ENCODE measurements around the gene CDS2.
"Not testable (repeated sequence)": the region's sequence is repeated elsewhere in the genome, so short reads cannot be mapped to it uniquely, and the experiment has no call there.

CDS2 gene

DNA sequence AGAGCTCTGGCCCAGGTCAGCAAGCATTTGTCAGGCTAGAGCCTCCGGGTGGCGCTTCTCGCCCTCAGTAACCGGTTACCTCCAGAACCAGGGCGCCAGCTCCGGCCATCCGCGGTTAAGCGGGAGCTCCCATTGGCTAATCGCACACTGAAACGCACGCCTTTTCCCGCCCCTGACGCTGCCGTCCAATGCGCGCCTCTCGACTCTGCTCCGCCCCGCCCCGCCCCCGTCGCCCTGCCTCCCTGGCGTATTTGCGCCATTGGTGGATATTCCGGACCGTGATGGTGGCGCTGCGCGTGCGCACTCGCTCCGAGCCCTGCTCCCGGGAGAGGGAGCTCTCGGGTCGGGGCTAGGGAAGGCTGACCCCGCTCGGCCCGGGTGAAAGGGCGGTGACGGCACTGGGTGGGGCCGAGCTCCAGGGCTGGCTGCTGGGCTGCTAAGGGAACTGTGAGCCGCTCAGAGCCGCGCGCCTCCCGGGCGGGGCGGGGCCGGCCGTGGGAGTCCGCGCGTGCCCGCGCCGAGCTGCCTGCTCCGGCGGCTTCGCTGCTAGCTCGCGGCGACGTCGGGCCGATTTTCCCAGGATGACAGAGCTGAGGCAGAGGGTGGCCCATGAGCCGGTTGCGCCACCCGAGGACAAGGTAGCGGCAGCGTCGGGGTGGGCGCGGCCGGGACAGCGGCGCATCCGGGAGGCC lies at the start of gene CDS2:
Gene CDS2, plus strand, starts transcription at position 497 of the 692 bp plus-strand sequence. Its CDS starts 85 bp downstream, at position 582.
- peak; percentile 99 for DNase-seq

DNA sequence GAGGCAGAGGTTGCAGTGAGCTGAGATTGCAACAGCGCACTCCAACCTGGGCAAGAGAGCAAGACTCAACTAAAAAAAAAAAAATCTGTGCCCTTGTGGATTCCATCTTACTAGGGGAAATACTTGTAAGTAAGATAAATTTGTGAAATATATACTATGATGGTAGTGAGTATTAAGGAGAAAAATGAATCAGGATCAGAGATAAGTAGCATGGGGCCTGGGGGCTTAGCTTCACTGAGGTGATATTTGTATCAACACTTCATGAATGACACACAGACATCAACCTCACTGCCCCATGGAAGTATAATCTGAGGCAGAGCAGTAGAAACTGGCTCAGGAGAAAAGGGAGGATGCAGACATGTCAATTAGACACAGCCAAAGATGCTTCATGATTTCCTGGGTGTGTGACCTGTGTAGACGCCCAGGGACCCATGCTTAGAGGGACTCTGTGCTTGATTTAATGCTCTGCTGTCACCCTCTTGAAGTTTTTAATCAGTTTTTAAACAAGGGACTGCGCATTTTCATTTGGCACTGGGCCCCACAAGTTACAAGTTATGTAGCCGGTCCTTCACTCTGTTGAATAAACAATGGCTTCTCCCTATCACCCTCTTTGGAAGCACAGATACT lies 48.9 kb upstream of the CDS2 start:
- DNase-seq: no peak

- peak in 1 of 2 experiments; percentile 7 for DNase-seq
Measured at GRCh38 chr20:5078399-5078958, 48.3 kb upstream of the CDS2 start.

DNA sequence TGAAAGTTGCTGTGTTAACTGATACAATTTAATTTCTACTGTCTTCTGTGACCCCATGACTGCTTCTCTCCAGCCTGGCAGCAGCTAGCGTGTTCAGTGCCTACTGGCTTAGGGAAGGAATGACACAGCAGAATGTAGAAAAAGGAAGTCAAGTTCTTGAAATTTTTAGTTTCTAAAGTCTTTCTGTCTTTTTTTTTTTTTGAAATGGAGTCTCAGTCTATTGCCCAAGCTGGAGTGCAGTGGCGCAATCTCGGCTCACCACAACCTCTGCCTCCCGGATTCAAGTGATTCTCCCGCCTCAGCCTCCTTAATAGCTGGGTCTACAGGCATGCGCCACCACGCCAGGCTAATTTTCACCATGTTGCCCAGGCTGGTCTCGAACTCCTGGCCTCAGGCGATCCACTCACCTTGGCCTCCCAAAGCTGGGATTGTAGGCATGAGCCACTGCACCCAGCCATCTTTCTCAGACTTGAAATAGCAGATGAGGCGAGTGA lies 46.4 kb upstream of the CDS2 start:
- DNase-seq: no peak

DNA sequence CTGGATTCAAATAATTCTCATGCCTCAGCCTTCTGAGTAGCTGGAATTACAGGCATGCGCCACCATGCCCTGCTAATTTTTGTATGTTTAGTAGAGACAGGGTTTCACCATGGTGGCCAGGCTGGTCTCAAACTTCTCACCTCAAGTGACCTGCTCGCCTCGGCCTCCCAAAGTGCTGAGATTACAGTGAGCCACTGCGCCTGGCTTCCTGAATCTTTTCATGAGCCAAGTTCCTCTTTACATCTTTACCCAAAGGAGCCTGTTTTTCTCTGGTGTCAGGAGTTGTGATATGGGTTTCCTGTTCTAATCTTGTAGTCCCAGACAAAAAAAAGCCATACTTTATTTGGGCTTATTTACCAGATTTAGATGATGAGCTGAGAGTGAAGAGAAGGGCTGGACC lies 41.4 kb upstream of the CDS2 start:
- DNase-seq: no peak

DNA sequence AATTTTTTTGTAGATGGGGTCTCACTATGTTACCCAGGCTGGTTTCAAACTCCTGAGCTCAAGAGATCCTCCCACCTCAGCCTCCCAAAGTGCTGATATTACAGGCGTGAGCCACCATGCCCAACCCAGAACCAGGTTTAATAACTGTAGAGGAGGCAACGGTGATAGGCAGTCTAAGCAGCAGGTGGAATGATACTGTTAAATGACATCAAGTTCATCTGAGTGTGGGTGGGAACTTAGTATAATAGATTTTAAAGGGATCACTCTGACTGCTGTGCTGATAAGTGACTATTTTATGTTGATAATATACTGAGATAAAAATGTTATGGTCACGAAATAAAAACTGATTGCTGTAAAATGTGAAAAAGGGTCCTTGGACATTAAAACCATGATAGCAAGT lies 38.1 kb upstream of the CDS2 start:
- no peak for DNase-seq

DNA sequence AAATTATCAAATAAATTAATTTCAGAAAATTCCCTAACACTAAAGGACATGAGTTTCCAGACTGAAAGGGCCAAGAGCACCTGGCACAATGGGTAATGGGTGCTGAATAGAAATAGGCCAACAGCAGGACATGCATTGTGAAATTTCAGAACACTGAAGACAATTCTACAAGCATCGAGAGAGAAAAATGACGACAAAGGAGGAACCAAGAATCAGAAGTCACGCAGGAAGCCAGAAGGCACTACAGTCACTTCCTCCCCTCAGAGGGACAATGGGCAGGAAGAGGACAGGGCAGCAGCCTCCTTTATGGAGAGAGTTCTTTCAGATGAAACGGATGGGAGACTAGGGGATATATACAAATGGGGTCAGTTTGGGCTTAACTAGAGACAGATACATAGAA lies 36.6 kb upstream of the CDS2 start:
- no peak for DNase-seq

DNA sequence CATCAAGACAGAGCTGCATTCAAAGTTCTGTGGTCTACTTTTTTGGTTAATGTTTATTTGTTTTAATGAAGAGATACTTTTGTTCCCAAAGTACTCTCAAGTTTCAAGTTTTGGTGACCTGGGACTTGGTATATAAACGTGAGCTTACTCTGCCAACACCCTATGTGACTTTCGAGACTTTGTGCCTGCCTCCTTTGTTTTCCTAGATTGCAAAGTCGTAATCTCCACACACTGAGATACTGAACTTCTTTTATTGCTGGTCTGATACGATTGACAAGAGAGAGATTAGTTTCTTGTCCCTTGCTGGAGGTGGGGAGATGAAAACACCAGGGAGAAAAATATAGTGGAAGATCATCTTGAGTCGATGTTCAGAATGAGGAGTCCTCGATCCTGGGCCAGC lies 34.9 kb upstream of the CDS2 start:
- DNase-seq: no peak

DNA sequence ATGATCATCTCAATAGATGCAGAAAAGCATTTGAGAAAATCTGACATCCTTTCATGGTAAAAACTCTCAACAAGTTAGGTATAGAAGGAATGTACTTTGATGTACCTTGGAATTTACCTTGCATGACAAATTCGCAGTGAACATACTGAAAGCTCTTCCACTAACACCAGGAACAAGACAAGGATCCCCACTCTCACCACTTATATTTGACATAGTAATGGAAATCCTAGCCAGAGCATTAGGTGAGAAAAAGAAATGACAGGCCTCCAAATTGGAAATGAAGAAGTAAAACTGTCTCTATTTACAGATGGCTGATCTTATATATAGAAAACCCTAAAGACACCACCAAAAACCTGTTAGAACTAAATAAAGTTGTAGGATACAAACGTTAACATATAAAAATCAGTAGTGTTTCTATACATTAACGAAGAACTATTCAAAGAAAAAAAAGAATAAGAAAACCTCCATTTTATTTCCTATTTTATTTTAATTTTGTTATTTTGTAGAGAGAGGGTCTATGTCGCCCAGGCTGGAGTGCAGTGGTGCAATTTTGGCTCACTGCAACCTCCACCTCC lies 34.0 kb upstream of the CDS2 start:
- DNase-seq: no peak

DNA sequence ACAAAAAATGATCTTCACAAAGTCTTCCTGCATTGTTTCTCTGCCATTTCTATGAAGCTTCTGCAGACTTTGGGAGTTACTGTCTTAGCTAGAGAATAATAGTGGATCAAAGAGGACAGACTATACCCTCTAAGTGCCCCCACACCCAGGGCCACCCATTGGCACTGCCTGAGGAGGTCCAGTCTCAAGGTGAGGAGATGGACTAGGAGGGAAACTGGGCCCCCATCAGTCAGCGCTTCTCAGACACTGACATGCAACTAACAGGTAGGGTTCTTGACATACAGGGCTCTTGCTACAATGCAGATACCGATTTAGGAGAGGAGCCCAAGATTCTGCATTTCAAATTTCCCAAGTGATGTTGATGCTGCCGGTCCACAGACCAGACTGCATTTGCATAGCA lies 31.4 kb upstream of the CDS2 start:
- DNase-seq: no peak

GRCh38 chr20:5095931-5096330 lies 30.9 kb upstream of the CDS2 start:
- no peak for DNase-seq

DNA sequence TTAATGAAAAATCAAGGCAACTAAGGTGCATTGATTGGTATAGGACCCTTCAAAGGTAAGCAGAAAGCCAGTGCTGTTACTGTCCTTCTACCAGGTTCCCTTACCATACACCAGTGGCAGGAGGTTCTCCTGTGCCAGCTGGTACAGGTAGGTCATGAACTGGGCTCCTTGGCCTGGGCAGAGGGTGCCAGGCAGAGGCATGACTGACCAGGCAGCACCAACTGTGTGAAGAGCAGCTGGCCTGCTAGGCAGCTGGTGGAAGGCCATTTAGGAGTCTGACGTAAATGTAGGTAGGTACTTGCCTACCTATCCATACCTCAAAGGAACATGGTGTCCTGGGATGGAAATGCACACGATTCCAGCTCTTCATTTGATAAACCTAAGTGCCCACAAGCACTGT lies 30.3 kb upstream of the CDS2 start:
- no peak for DNase-seq

GRCh38 chr20:5099009-5099408 lies 27.8 kb upstream of the CDS2 start:
- DNase-seq: not testable (repeated sequence)

DNA sequence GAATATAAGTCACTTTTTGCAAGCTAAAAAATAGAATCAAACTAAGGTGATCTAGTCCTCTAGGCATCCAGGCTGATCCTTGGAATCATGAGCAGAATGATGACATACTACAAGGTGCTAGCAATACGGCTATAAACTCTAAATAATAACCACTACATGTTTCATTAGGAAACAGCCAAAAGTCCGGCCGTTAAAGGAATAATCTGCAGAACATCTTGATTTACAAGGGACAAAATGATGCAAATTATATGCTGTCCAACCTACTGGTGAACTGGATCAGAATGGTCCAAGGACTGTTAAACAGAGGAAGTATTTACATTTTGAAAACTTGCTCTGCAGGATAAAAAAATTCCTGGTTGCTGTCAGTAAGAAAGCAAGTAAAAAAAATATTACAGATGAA lies 26.9 kb upstream of the CDS2 start:
- not testable (repeated sequence) for DNase-seq

- peak; percentile 22 to 56 for DNase-seq
Measured at GRCh38 chr20:5100684-5101347, 26.0 kb upstream of the CDS2 start.

DNA sequence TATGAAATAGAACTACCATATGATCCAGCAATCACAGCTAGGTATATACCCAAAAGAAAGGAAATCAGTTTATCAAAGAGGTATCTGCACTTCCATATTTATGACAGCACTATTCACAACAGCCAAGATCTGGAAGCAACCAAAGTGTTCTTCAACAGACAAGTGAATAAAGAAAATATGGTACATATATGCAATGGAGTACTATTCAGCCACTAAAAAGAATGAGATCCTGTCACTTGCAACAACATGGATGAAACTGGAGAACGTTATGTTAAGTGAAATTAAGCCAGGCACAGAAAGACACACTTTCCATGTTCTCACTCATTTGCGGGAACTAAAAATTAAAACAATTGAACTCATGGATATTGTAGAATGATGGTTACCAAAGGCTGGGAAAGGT lies 22.3 kb upstream of the CDS2 start:
- no peak for DNase-seq

GRCh38 chr20:5109276-5109675 lies 17.5 kb upstream of the CDS2 start:
- no peak for DNase-seq

- no peak for DNase-seq
Measured at GRCh38 chr20:5113615-5113986, 13.2 kb upstream of the CDS2 start.

GRCh38 chr20:5114403-5114802 lies 12.4 kb upstream of the CDS2 start:
- no peak for DNase-seq

GRCh38 chr20:5116875-5117274 lies 9.9 kb upstream of the CDS2 start:
- no peak for DNase-seq

DNA sequence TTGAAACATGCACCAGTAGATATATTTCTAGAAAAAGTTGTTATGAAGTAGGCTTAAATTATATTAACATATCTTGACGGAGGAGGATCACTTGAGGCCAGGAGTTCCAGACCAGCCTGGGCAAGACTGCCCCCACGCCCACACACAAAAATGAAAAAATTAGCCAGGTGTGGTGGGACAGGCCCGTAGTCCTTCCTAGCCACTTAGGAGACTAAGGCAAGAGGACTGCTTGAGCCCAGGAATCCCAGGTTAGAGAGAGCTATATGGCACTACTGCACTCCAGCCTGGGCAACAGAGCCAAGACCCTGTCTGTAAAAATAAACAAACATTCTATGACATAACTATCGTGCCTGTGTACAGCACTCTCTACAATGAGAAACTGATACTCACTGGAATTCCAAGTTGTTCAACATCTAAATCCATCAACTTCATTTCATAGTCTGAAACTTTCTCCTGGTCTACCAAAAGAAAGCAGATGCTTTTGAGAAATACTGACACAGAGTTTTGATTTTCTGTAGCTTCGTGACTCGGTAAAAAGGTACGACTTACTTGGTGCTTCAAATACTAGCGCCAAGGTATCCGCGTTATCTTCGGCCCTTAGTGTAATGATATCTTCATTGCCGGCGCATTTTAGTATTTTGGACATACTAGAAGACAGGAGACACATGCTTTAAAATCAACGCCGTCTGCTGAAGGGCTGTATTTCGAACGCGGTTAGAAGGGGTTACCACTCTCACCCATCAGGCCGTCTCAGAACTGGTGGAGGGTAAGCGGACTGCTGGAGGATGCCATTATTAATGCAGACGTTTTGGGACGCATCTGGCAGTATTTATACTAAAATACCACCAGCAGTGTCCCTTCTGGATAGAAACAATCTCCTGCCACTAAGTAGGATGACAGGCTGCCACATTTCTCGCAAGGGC lies 8.3 kb upstream of the CDS2 start:
- DNase-seq: no peak

DNA sequence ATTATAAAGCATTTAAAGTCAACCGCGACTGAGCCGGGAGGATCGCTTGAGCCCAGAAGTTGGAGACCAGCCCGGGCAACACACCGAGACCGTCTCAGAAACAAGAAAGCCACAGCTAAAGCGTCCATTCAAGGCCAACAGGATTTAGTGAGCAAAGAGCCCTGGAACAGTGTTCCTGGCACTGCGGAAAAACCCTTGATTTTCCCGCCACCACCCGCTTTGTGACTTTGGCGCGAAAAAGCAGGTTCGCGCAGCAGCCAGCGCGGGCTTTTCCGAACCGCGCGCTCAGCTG lies 7.7 kb upstream of the CDS2 start:
- no peak for DNase-seq
